Gastrocnemius medialis (tissue), 4 donors: Measurements from ENCODE around the gene LRCH1. TPM values are rescaled to one million over a fixed set of nuclear protein-coding genes. Genes with fewer than 3 reads are reported as not detected.
"Not testable (repeated sequence)": the region's sequence is repeated elsewhere in the genome, so short reads cannot be mapped to it uniquely, and the experiment has no call there.

Experiments used
- ATAC-seq, 2 donors: fragments of 150-250 bp; one replicate each; pipeline ENCODE4 v1.9.1; 2016
- DNase-seq, 2 donors: peaks; one replicate each; pipeline ENCODE4 v3.0.0-alpha.2; 2019
- H3K27ac ChIP-seq, 4 donors: fragments of 200-600 bp; sonication (generic); 1 replicate in 1 of 4; 2 replicates in 3 of 4; pipeline ENCODE4 v1.5.1; 2016 to 2018; ENCODE audit warnings: mild to moderate bottlenecking in 2 of 4, moderate library complexity in 1 of 4
- H3K27me3 ChIP-seq, 3 donors: fragments of 200-600 bp; sonication (generic) in 2 of 3; 1 replicate in 1 of 3; 2 replicates in 2 of 3; pipeline versions ENCODE4 v1.5.1 to v1.6.0; 2016 to 2019; ENCODE audit warnings: mild to moderate bottlenecking in 1 of 3, moderate library complexity in 1 of 3
- H3K36me3 ChIP-seq, 2 donors: fragments of 200-600 bp; sonication (generic) in 1 of 2; one replicate each; pipeline ENCODE4 v1.5.1; 2017 to 2018
- H3K4me1 ChIP-seq, 2 donors: fragments of 200-600 bp; sonication (generic) in 1 of 2; one replicate each; pipeline ENCODE4 v1.5.1; 2016 to 2017; ENCODE audit warnings: mild to moderate bottlenecking in 2 of 2
- H3K4me3 ChIP-seq, 4 donors: fragments of 200-600 bp; sonication (generic) in 3 of 4; 1 replicate in 1 of 4; 2 replicates in 3 of 4; pipeline ENCODE4 v1.5.1; 2016 to 2019; ENCODE audit warnings: mild to moderate bottlenecking in 2 of 4
- H3K9me3 ChIP-seq, 3 donors: fragments of 200-600 bp; sonication (generic) in 2 of 3; 1 replicate in 1 of 3; 2 replicates in 2 of 3; pipeline ENCODE4 v1.5.1; 2016 to 2019
- CTCF ChIP-seq, 5 experiments: fragments of 450-650 bp in 3 of 5; fragments of 200-600 bp in 2 of 5; sonication (generic) in 2 of 5; IDR thresholded peaks in 4 of 5; conservative IDR thresholded peaks in 1 of 5; 1 replicate in 4 of 5; 2 replicates in 1 of 5; pipeline ENCODE4 v1.5.1; 2016 to 2019; ENCODE audit warnings: antibody characterized with exemption in 5 of 5, mild to moderate bottlenecking in 3 of 5, moderate library complexity in 3 of 5
- POLR2A ChIP-seq, 2 donors: fragments of 450-650 bp; IDR thresholded peaks; one replicate each; pipeline ENCODE4 v1.6.1; 2017; ENCODE audit warnings: antibody characterized with exemption in 2 of 2, mild to moderate bottlenecking in 2 of 2, moderate library complexity in 2 of 2
- in situ Hi-C, 4 donors: fragments of 200-750 bp; cut with MboI; loops; one replicate each; pipeline versions ENCODE4 v1.15.0 to v1.8.0; 2017; ENCODE audit warnings: low sequenced_read_pairs in 4 of 4
- intact Hi-C: fragments of 100-400 bp; cut with DNase I; formaldehyde crosslinking; loops from one replicate; pipeline ENCODE4 v1.15.1; 2023; ENCODE audit warnings: low total_unique reads
- total RNA-seq, 4 donors: library from RNA; depleted of rRNA; stranded (reverse); fragments of >200 nt; gene quantifications; one replicate each; pipeline versions ENCODE4 v1.1.0 to v1.2.3, GENCODE V29; 2016

Gene LRCH1
- total RNA-seq, 4 donors from 2014 or later = 3.4 to 5.0 (median 3.9) TPM

- no peaks in the 10 kb centered on the region for H3K9me3 ChIP-seq
- no peaks in the 10 kb centered on the region for H3K36me3 ChIP-seq
- intact Hi-C loops (no loop called here), in situ Hi-C loops (no loop called here)
- ATAC-seq (no peak), DNase-seq (no peak)
- H3K4me1 ChIP-seq = peaks cover 0 to 4% of the 10 kb centered on the region in 2 donors
- TF ChIP-seq POLR2A (IDR thresholded peaks at IDR 0.05) (no peak), CTCF (IDR thresholded peaks at IDR 0.05 in 4 of 5, conservative IDR thresholded peaks at IDR 0.05 in 1 of 5) (no peak)
- H3K27me3 ChIP-seq = no peaks in the 10 kb centered on the region
- no peak overlapping the region for H3K4me3 ChIP-seq
- no peak overlapping the region for H3K27ac ChIP-seq
Measured at GRCh38 chr13:46515803-46516202, 37.2 kb upstream of the LRCH1 start.

GRCh38 chr13:46516599-46517338 is 36.2 kb upstream of the LRCH1 start:
- H3K4me3 ChIP-seq = no peak overlapping the region
- intact Hi-C loops (no loop called here), in situ Hi-C loops (no loop called here)
- H3K27me3 ChIP-seq = no peaks in the 10 kb centered on the region
- peaks cover 0 to 4% of the 10 kb centered on the region in 2 donors for H3K4me1 ChIP-seq
- no peaks in the 10 kb centered on the region for H3K9me3 ChIP-seq
- ATAC-seq (no peak), DNase-seq (no peak)
- no peaks in the 10 kb centered on the region for H3K36me3 ChIP-seq
- no peak for TF ChIP-seq POLR2A (IDR thresholded peaks at IDR 0.05)
- TF ChIP-seq CTCF (IDR thresholded peaks at IDR 0.05 in 4 of 5, conservative IDR thresholded peaks at IDR 0.05 in 1 of 5) = no peak
- H3K27ac ChIP-seq = no peak overlapping the region

- H3K27ac ChIP-seq, H3K27me3 ChIP-seq, H3K9me3 ChIP-seq, ATAC-seq, H3K36me3 ChIP-seq, H3K4me1 ChIP-seq, intact Hi-C loops, DNase-seq, in situ Hi-C loops, H3K4me3 ChIP-seq: not testable (repeated sequence)
Measured at GRCh38 chr13:46517748-46518147, 35.2 kb upstream of the LRCH1 start.

- Histone ChIP-seq H3K36me3 (no peaks in the 10 kb centered on the region), H3K4me1 (peaks cover 0 to 7% of the 10 kb centered on the region in 2 donors), H3K9me3 (no peaks in the 10 kb centered on the region), H3K4me3 (no peak overlapping the region), H3K27ac (peak overlapping the region in 2 of 4 donors; percentile 36 to 50), H3K27me3 (no peaks in the 10 kb centered on the region)
- DNase-seq (no peak), ATAC-seq (no peak)
- intact Hi-C loops (no loop called here), in situ Hi-C loops (no loop called here)
- no peak for TF ChIP-seq POLR2A (IDR thresholded peaks at IDR 0.05)
- TF ChIP-seq CTCF (IDR thresholded peaks at IDR 0.05 in 4 of 5, conservative IDR thresholded peaks at IDR 0.05 in 1 of 5) = no peak
Measured at GRCh38 chr13:46519182-46519581, 33.8 kb upstream of the LRCH1 start.

GRCh38 chr13:46520166-46520565 is 32.8 kb upstream of the LRCH1 start:
- ATAC-seq = no peak
- no peak for TF ChIP-seq POLR2A (IDR thresholded peaks at IDR 0.05)
- TF ChIP-seq CTCF (IDR thresholded peaks at IDR 0.05 in 4 of 5, conservative IDR thresholded peaks at IDR 0.05 in 1 of 5) = no peak
- Histone ChIP-seq H3K4me1 (peaks cover 0 to 7% of the 10 kb centered on the region in 2 donors), H3K27me3 (no peaks in the 10 kb centered on the region), H3K27ac (peak overlapping the region in 3 of 4 donors; percentile 36 to 50 (median 47)), H3K4me3 (no peak overlapping the region), H3K9me3 (no peaks in the 10 kb centered on the region), H3K36me3 (no peaks in the 10 kb centered on the region)
- intact Hi-C loops (no loop called here), in situ Hi-C loops (no loop called here)
- no peak for DNase-seq
